Lung (tissue), 16 donors: ENCODE results near the gene MED31. TPM values are rescaled to one million over a fixed set of nuclear protein-coding genes. Genes with fewer than 3 reads are reported as not detected.

Experiments
- ATAC-seq: fragments of 200-7000 bp; cut with Tn5 transposase; one replicate; pipeline ENCODE4 v1.9.1; 2020; ENCODE audit warnings: moderate number of reproducible peaks; ENCODE audit not compliant: insufficient read depth, low FRiP score
- DNase-seq, 3 donors: peaks; one replicate each; pipeline ENCODE4 v3.0.0-alpha.2; 2013 to 2017
- H3K27ac ChIP-seq, 2 donors: one replicate each; pipeline ENCODE4 v1.5.1; 2013; ENCODE audit warnings: mild to moderate bottlenecking in 2 of 2, moderate library complexity in 2 of 2, control low read depth in 1 of 2, inconsistent platforms in 1 of 2, low read depth in 1 of 2, low read length in 1 of 2
- H3K27me3 ChIP-seq, 3 donors: one replicate each; pipeline ENCODE4 v1.5.1; 2013; ENCODE audit warnings: low read length in 2 of 3; ENCODE audit not compliant: control insufficient read depth in 3 of 3, insufficient read depth in 3 of 3
- H3K36me3 ChIP-seq, 4 donors: one replicate each; pipeline ENCODE4 v1.5.1; 2013; ENCODE audit warnings: low read length in 4 of 4, mild to moderate bottlenecking in 1 of 4, moderate library complexity in 1 of 4; ENCODE audit not compliant: control insufficient read depth in 4 of 4, insufficient read depth in 4 of 4
- H3K4me1 ChIP-seq, 5 donors: one replicate each; pipeline ENCODE4 v1.5.1; 2013; ENCODE audit warnings: low read length in 5 of 5, mild to moderate bottlenecking in 2 of 5, moderate library complexity in 1 of 5; ENCODE audit not compliant: control insufficient read depth in 5 of 5, insufficient read depth in 5 of 5
- H3K4me3 ChIP-seq: one replicate; pipeline ENCODE4 v1.5.1; 2013; ENCODE audit warnings: mild to moderate bottlenecking, control low read depth, moderate library complexity
- H3K9ac ChIP-seq, 2 donors: one replicate each; pipeline ENCODE4 v1.5.1; 2013; ENCODE audit warnings: low read length in 2 of 2, control low read depth in 1 of 2; ENCODE audit not compliant: insufficient read depth in 1 of 2
- H3K9me3 ChIP-seq, 4 donors: one replicate each; pipeline ENCODE4 v1.5.1; 2013; ENCODE audit warnings: low read length in 3 of 4, mild to moderate bottlenecking in 1 of 4, moderate library complexity in 1 of 4; ENCODE audit not compliant: control insufficient read depth in 4 of 4, insufficient read depth in 3 of 4
- WGBS, 2 donors: extraction: QIAGEN DNeasy Blood & Tissue Kit; methylation state at CpG; one replicate each; pipeline ENCODE4 v1.1.7; 2013; 5-methylcytosine and 5-hydroxymethylcytosine counted together
- long read RNA-seq, 5 donors: transcript quantifications; one replicate each; lab custom pipeline, GENCODE V29; 2026
- polyA plus RNA-seq, 2 donors: library from polyadenylated mRNA; stranded (reverse); fragments of 200-250 nt; gene quantifications; one replicate each; pipeline ENCODE4 v1.2.1, GENCODE V29; 2013
- total RNA-seq, 2 donors: library from RNA; depleted of rRNA in 1 of 2; stranded (reverse); fragments of >200 nt in 1 of 2; gene quantifications; one replicate each; pipeline ENCODE4 v1.2.1, GENCODE V29; 2014 to 2021
- TF ChIP-seq, protein P1 (sequence below): IDR thresholded peaks from 2 replicates; pipeline ENCODE4 v1.5.1; 2012; ENCODE audit warnings: mild to moderate bottlenecking; ENCODE audit errors: control extremely low read depth, extremely low read depth
- donor health status: control.
- donor health status: control.
- donor health status: Bipolar disorder and iron deficiency.
- donor health status: healthy.
- donor health status: DM: yes; HTN: yes; CAD: no.

Gene MED31
- total RNA-seq (10 to 100 TPM; 16.6 to 18.1 TPM), polyA plus RNA-seq (10 to 100 TPM; 20.4 to 27.7 TPM)
- long read RNA-seq, donor 1, transcript MED31-201 (4 exons, 1,654 nt), result major isoform, 22 of 32 reads
- long read RNA-seq, donor 1, partial matches to known transcripts, result 7 of 32 reads
- long read RNA-seq, donor 1, other reads (novel, unspliced or antisense), result 0 of 32 reads
- long read RNA-seq, donor 2, transcript MED31-201 (4 exons, 1,654 nt), result major isoform, 6 of 11 reads
- long read RNA-seq, donor 2, partial matches to known transcripts, result 0 of 11 reads
- long read RNA-seq, donor 2, other reads (novel, unspliced or antisense), result 0 of 11 reads
- long read RNA-seq, donor 3, transcript MED31-204 (2 exons, 620 nt), result minor isoform, 5 of 14 reads
- long read RNA-seq, donor 3, transcript MED31-201 (4 exons, 1,654 nt), result major isoform, 8 of 14 reads
- long read RNA-seq, donor 3, partial matches to known transcripts, result 0 of 14 reads
- long read RNA-seq, donor 3, other reads (novel, unspliced or antisense), result 0 of 14 reads
- long read RNA-seq, donor 4, transcript MED31-201 (4 exons, 1,654 nt), result major isoform, 14 of 14 reads
- long read RNA-seq, donor 4, partial matches to known transcripts, result 0 of 14 reads
- long read RNA-seq, donor 4, other reads (novel, unspliced or antisense), result 0 of 14 reads
- long read RNA-seq, donor 5, transcript MED31-201 (4 exons, 1,654 nt), result major isoform, 22 of 29 reads
- long read RNA-seq, donor 5, transcript MED31-204 (2 exons, 620 nt), result minor isoform, 6 of 29 reads
- long read RNA-seq, donor 5, partial matches to known transcripts, result 0 of 29 reads
- long read RNA-seq, donor 5, other reads (novel, unspliced or antisense), result 0 of 29 reads

DNA sequence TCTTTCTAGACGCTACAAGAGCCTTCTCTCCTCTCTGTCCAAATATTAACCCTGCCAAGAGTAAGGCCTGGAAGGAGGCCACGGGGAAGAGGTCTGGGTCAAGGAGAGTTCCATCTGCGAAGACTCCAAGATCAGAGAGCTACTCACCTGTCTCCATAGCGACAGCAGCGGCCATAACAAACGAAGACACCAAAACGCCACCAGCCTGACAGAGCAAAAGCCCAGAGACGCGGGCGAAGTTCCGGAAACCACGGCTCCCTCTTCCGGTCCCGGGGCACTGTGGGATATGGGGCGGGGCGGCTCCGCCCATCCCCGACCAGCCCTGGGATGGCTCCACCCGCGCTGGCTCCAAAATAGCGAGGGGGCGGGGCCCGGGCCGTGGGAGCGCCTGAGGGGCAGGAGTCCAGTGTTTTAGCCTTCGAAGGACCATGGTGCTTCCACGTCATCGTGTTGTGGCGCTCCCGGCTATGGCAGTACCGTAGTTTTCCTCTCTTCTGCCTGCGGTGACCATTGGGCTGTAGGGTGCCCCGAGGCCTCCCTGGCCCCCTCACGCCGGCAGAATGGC, at the start of gene MED31, which contains the start of gene C17orf100:
Gene MED31 (minus strand): TSS at position 252 of the 565 bp plus-strand sequence. CDS start 77 bp downstream, at position 175.
Gene C17orf100 (plus strand): TSS at position 409 of the 565 bp plus-strand sequence. CDS start 152 bp downstream, at position 561.
- Histone ChIP-seq H3K9ac (peak within 1 kb of the TSS; percentile 71 to 77), H3K4me1 (peaks cover 10 to 40% (median 14%) of the 10 kb centered on the region in 5 donors), H3K36me3 (peaks cover 5 to 24% (median 9%) of the 10 kb centered on the region in 4 donors), H3K27ac (peak within 1 kb of the TSS; percentile 83 to 98), H3K9me3 (peaks cover 0 to 4% (median 0%) of the 10 kb centered on the region in 4 donors), H3K27me3 (peaks cover 0 to 26% (median 24%) of the 10 kb centered on the region in 3 donors), H3K4me3 (peak within 1 kb of the TSS; percentile 89)
- DNase-seq (peak; percentile 94 to 95 (median 94)), ATAC-seq (peak; percentile 98)
- WGBS, 2 donors, result 0 to 2% methylated on average over 35 of the region's 35 CpGs
- TF ChIP-seq, protein P1, sequence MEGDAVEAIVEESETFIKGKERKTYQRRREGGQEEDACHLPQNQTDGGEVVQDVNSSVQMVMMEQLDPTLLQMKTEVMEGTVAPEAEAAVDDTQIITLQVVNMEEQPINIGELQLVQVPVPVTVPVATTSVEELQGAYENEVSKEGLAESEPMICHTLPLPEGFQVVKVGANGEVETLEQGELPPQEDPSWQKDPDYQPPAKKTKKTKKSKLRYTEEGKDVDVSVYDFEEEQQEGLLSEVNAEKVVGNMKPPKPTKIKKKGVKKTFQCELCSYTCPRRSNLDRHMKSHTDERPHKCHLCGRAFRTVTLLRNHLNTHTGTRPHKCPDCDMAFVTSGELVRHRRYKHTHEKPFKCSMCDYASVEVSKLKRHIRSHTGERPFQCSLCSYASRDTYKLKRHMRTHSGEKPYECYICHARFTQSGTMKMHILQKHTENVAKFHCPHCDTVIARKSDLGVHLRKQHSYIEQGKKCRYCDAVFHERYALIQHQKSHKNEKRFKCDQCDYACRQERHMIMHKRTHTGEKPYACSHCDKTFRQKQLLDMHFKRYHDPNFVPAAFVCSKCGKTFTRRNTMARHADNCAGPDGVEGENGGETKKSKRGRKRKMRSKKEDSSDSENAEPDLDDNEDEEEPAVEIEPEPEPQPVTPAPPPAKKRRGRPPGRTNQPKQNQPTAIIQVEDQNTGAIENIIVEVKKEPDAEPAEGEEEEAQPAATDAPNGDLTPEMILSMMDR, result no peak

DNA sequence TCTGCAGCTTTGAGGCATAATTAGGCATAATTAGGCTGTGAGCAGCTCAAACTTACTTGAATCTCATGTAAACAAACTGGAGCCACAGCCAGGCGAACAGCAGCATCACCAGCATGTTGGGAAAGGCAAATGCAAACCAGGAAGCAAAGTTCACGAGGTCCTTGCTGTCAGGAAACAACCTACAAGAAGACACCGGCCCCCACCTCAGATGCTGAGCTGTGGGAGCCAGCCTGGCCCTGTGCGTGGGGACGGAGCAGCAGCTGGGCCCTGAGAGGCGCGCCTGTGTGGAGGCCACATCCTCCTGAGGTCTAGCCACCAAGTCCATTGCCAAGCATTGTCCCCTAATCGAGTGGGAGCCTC, 49.5 kb upstream of the MED31 start:
- no peaks in the 10 kb centered on the region for H3K36me3 ChIP-seq
- no peak overlapping the region for H3K27ac ChIP-seq
- DNase-seq (no peak), ATAC-seq (no peak)
- WGBS, 2 donors, result 77 to 82% methylated on average over 8 of the region's 8 CpGs
- H3K27me3 ChIP-seq, result peaks cover 0 to 3% (median 0%) of the 10 kb centered on the region in 3 donors
- peaks cover 0 to 5% (median 0%) of the 10 kb centered on the region in 5 donors for H3K4me1 ChIP-seq
- TF ChIP-seq, protein P1, result no peak
- H3K4me3 ChIP-seq, result no peak overlapping the region
- peaks cover 0 to 2% (median 0%) of the 10 kb centered on the region in 4 donors for H3K9me3 ChIP-seq
- no peak overlapping the region for H3K9ac ChIP-seq

DNA sequence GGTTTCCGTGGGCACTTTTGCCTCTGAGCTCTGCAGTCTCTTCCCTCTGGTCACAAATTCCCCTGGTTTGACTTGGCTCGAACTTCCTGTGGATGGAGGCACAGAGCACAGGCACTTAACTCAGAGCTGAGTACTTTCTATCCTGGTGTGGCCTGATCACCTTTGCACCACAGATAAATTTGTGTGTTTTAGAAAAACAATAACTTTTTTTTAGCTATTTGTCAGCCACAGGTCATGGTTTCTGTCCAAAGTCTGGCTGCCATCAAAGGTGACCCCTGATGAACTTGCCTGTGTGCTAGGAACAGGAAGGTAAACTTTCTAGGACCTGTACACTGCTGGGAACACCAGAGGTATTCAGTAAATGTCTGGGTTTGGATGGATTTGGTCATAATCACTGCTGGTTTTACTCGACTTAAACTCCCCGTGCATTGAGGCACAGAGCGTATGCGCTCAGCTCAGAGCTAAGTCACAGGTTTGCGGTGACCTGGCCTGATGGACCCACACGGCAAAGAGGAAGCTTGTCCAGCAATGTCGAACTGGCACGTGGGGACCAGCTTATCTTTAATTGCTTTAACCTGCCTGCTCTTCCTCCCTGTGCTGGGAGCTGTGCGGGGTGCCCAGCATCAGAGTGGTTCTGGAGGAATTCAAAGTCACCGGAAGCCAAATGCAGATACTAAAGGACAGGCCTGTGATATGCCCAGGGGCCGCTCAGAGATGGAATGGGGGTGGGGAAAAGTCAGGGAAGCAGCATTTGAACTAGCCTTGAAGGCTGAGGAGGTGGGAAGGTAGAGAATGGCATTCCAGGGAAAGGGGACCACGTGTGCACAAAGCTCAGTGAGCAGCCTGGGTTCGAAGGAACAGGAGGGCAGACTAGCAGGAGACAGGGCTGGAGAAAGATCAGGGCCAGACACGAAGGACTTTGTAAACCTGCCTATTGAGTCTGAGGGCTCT, 48.9 kb upstream of the MED31 start:
- no peak overlapping the region for H3K27ac ChIP-seq
- H3K4me3 ChIP-seq, result no peak overlapping the region
- 69 to 82% methylated on average over 16 of the region's 16 CpGs for WGBS, 2 donors
- no peak for ATAC-seq
- TF ChIP-seq, protein P1, result no peak
- DNase-seq, result no peak
- H3K9me3 ChIP-seq, result peaks cover 0 to 2% (median 0%) of the 10 kb centered on the region in 4 donors
- peaks cover 0 to 3% (median 0%) of the 10 kb centered on the region in 3 donors for H3K27me3 ChIP-seq
- no peak overlapping the region for H3K9ac ChIP-seq
- H3K4me1 ChIP-seq, result peaks cover 0 to 5% (median 0%) of the 10 kb centered on the region in 5 donors
- H3K36me3 ChIP-seq, result no peaks in the 10 kb centered on the region
